ENCODE results near the gene MORC3. TPM values are rescaled to one million over a fixed set of nuclear protein-coding genes. Genes with fewer than 3 reads are reported as not detected.
A peak's percentile ranks its signal among the peaks of the same experiment; 100 is the strongest.
"Not testable (repeated sequence)": the region's sequence is repeated elsewhere in the genome, so short reads cannot be mapped to it uniquely, and the experiment has no call there.

The MORC3 gene
- total RNA-seq, 1 donor from 2014 or later = 23.1 TPM

DNA sequence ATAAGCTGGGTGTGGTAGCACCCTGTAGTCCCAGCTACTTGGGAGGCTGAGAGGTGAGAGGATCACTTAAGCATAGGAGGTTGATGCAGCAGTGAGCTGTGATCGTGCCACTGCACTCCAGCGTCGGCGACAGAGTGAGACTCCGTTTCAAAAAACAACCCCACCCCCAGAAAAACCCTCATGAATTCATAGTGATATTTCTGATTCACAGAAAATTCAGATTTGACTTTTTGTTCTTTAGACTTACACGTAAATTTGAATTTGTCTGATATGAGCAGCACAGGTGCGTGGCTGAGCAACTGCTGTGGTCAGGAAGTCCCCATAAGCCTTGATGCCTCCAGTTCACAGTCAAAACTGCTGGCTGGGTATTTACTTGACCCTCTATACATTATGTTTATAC lies 10.0 kb upstream of the MORC3 start:
- Mint-ChIP-seq H3K36me3 (ENCODE audit: low read depth) (no peaks in the 10 kb centered on the region), H3K4me3 (ENCODE audit: unreplicated experiment) (no peak overlapping the region), H3K9me3 (ENCODE audit: low read depth) (peaks cover 15% of the 10 kb centered on the region), H3K27ac (ENCODE audit: unreplicated experiment) (no peak overlapping the region), H3K4me1 (ENCODE audit: low read depth) (no peaks in the 10 kb centered on the region), H3K27me3 (ENCODE audit: low read depth) (no peaks in the 10 kb centered on the region)
- TF ChIP-seq, protein P1, sequence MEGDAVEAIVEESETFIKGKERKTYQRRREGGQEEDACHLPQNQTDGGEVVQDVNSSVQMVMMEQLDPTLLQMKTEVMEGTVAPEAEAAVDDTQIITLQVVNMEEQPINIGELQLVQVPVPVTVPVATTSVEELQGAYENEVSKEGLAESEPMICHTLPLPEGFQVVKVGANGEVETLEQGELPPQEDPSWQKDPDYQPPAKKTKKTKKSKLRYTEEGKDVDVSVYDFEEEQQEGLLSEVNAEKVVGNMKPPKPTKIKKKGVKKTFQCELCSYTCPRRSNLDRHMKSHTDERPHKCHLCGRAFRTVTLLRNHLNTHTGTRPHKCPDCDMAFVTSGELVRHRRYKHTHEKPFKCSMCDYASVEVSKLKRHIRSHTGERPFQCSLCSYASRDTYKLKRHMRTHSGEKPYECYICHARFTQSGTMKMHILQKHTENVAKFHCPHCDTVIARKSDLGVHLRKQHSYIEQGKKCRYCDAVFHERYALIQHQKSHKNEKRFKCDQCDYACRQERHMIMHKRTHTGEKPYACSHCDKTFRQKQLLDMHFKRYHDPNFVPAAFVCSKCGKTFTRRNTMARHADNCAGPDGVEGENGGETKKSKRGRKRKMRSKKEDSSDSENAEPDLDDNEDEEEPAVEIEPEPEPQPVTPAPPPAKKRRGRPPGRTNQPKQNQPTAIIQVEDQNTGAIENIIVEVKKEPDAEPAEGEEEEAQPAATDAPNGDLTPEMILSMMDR (IDR thresholded peaks at IDR 0.05) = no peak
- DNase-seq (ENCODE audit: low spot score) = no peak

DNA sequence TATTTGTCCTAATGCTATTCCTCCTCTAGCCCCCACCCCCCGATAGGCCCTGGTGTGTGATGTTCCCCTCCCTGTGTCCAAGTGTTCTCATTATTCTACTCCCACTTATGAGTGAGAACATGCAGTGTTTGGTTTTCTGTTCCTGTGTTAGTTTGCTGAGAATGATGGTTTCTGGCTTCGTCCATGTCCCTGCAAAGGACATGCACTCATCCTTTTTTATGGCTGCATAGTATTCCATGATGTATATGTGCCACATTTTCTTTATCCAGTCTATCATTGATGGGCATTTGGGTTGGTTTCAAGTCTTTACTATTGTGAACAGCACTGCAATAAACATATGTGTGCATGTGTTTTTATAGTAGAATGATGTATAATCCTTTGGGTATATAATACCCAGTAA lies 6.6 kb upstream of the MORC3 start:
- not testable (repeated sequence) for DNase-seq (ENCODE audit: low spot score); H3K4me3 Mint-ChIP-seq (ENCODE audit: unreplicated experiment); H3K36me3 Mint-ChIP-seq (ENCODE audit: low read depth); H3K27ac Mint-ChIP-seq (ENCODE audit: unreplicated experiment); H3K4me1 Mint-ChIP-seq (ENCODE audit: low read depth); H3K27me3 Mint-ChIP-seq (ENCODE audit: low read depth); H3K9me3 Mint-ChIP-seq (ENCODE audit: low read depth)

DNA sequence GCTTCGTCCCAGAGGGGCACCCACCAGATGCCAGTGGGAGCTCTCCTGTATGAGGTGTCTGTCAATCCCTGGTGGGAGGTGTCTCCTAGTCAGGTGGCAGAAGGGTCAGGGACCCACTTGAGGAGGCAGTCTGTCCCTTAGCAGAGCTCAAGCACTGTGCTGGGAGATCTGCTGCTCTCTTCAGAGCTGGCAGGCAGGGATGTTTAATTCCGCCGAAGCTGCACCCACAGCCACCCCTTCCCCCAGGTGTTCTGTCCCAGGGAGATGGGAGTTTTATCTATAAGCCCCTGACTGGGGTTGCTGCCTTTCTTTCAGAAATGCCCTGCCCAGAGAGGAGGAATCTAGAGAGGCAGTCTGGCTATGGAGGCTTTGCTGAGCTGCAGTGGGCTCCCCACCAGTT lies 4.0 kb upstream of the MORC3 start:
- H3K4me1 Mint-ChIP-seq (ENCODE audit: low read depth); H3K4me3 Mint-ChIP-seq (ENCODE audit: unreplicated experiment): not testable (repeated sequence)

DNA sequence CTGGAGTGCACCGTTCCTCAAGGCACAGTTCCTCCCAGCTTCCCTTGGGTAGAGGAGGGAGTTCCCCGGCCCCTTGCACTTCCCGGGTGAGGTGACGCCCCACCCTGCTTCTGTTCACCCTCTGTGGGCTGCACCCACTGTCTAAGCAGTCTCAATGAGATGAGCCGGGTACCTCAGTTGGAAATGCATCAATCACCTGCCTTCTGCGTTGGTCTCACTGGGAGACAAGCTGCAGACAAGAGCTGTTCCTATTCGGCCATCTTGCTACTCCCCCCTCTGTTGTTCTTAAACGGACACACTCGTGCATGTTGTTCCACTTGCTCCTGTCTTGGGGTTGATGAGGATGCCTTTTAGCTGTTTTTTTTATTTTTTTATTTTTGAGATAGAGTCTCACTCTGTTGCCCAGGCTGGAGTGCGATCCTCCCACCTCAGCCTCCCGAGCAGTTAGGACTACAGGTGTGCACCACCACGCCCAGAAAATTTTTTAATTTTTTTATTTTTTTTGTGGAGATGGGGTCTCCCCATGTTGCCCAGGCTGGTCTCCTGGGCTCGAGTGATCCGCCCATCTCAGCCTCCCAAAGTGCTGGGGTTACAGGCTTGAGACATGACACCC lies 3.0 kb upstream of the MORC3 start:
- Mint-ChIP-seq H3K4me3 (ENCODE audit: unreplicated experiment) (no peak overlapping the region), H3K27me3 (ENCODE audit: low read depth) (no peaks in the 10 kb centered on the region), H3K9me3 (ENCODE audit: low read depth) (peaks cover 8% of the 10 kb centered on the region), H3K4me1 (ENCODE audit: low read depth) (peaks cover 16% of the 10 kb centered on the region), H3K36me3 (ENCODE audit: low read depth) (peaks cover 4% of the 10 kb centered on the region), H3K27ac (ENCODE audit: unreplicated experiment) (no peak overlapping the region)
- TF ChIP-seq, protein P1 (IDR thresholded peaks at IDR 0.05) = no peak
- no peak for DNase-seq (ENCODE audit: low spot score)

More for the DNA sequence above, 4.0 kb upstream of the MORC3 start:
- DNase-seq (ENCODE audit: low spot score); H3K27me3 Mint-ChIP-seq (ENCODE audit: low read depth); H3K27ac Mint-ChIP-seq (ENCODE audit: unreplicated experiment); H3K36me3 Mint-ChIP-seq (ENCODE audit: low read depth); H3K9me3 Mint-ChIP-seq (ENCODE audit: low read depth): not testable (repeated sequence)

DNA sequence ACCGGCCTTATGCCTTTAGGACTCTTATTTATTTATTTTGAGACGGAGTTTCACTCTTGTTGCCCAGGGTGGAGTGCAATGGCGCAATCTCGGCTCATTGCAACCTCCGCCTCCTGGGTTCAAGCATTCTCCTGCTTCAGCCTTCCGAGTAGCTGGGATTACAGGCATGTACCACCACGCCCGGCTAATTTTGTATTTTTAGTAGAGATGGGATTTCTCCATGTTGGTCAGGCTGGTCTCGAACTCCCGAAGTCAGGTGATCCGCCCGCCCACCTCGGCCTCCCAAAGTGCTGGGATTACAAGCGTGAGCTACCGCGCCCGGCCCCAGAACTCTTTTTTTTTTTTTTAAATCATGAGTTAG lies 611 bp upstream of the MORC3 start:
- Mint-ChIP-seq H3K4me1 (ENCODE audit: low read depth) (peaks cover 35% of the 10 kb centered on the region), H3K27ac (ENCODE audit: unreplicated experiment) (peak overlapping the region; percentile 99), H3K4me3 (ENCODE audit: unreplicated experiment) (peak overlapping the region; percentile 87)
- not testable (repeated sequence) for H3K36me3 Mint-ChIP-seq (ENCODE audit: low read depth); H3K9me3 Mint-ChIP-seq (ENCODE audit: low read depth); DNase-seq (ENCODE audit: low spot score); H3K27me3 Mint-ChIP-seq (ENCODE audit: low read depth)

DNA sequence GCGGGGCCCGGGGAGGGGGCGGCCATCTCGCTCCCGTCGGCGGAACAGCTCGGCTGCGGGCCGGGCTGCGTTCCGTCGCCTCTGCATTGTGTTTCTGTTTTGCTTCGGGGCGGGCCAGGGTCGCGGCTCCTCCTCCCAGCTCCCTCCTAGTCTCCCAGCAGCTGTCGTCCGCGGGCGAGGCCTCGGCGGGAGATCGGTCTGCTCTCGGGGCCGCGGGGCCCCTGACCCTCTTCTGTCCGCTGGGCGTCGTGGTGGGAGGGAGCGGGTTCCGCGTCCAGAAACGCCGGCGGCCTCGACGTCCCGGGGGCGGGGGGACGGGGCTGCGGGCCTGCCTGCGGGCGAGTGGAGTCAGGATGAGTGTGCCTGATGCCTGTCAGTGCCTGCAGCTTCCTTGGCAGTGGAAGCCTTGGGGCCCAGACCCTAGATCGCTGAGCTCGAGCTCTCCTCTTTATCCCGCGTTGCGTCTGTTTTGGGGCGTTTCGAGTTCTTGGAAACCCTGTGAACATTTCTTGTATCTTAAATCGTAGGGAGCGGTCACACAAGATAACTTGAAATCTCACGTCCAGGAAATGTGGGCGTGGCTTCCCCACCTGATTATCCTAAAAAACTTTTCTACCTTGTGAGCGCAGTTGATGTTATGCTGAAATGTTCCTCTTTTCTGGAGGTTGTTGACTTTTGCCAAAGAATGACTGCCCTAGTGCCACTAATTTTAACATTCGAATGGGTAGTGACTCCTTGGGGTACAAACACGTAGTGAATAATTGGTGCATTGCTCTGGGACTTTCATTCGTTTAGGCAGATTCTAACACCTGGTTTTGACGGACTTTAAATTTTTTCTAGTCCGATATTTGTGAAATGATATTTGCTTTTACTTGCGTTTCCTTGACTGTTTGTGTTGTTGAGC lies 676 bp downstream of the MORC3 start:
- H3K36me3 Mint-ChIP-seq (ENCODE audit: low read depth) = peaks cover 5% of the 10 kb centered on the region
- H3K4me3 Mint-ChIP-seq (ENCODE audit: unreplicated experiment) = peak overlapping the region; percentile 87
- peak; percentile 93 for DNase-seq (ENCODE audit: low spot score)
- peaks cover 40% of the 10 kb centered on the region for H3K4me1 Mint-ChIP-seq (ENCODE audit: low read depth)
- peak overlapping the region; percentile 98 for H3K27ac Mint-ChIP-seq (ENCODE audit: unreplicated experiment)
- no peaks in the 10 kb centered on the region for H3K27me3 Mint-ChIP-seq (ENCODE audit: low read depth)
- no peaks in the 10 kb centered on the region for H3K9me3 Mint-ChIP-seq (ENCODE audit: low read depth)
- TF ChIP-seq, protein P1 (IDR thresholded peaks at IDR 0.05) = peak; percentile 32

Data from chondrocyte (in vitro differentiated cells).